IgD-negative memory B cell (primary cell): ENCODE data around the gene PSMD14. TPM values are rescaled to one million over a fixed set of nuclear protein-coding genes. Genes with fewer than 3 reads are reported as not detected.

ENCODE experiments used
- H3K27ac Mint-ChIP-seq, 3 donors: one replicate each; pipeline ENCODE4 v1.8.0; 2020 to 2022; ENCODE audit warnings: mild to moderate bottlenecking in 3 of 3, mixed read lengths in 3 of 3, moderate library complexity in 1 of 3
- H3K27me3 Mint-ChIP-seq: one replicate; pipeline ENCODE4 v1.8.0; 2021; ENCODE audit warnings: mixed read lengths
- H3K36me3 Mint-ChIP-seq: one replicate; pipeline ENCODE4 v1.8.0; 2020; ENCODE audit warnings: mild to moderate bottlenecking, mixed read lengths
- H3K4me1 Mint-ChIP-seq, 3 donors: one replicate each; pipeline ENCODE4 v1.8.0; 2020 to 2022; ENCODE audit warnings: mixed read lengths in 3 of 3, mild to moderate bottlenecking in 1 of 3
- H3K4me3 Mint-ChIP-seq, 4 donors: one replicate each; pipeline ENCODE4 v1.8.0; 2020 to 2022; ENCODE audit warnings: mild to moderate bottlenecking in 4 of 4, mixed read lengths in 4 of 4, moderate library complexity in 3 of 4
- H3K9me3 Mint-ChIP-seq, 3 donors: one replicate each; pipeline ENCODE4 v1.8.0; 2020 to 2021; ENCODE audit warnings: mixed read lengths in 3 of 3, mild to moderate bottlenecking in 1 of 3
- polyA plus RNA-seq: library from polyadenylated mRNA; unstranded; fragments of 300-500 nt; fragmentation: Illumina TruSeq; gene quantifications from one replicate; pipeline ENCODE4 v1.2.3, GENCODE V29; 2021

The PSMD14 gene
- polyA plus RNA-seq, 1 donor from 2014 or later = 41.1 TPM

- Mint-ChIP-seq H3K27me3 (peaks cover 60% of the 10 kb centered on the region), H3K4me1 (peaks cover 6 to 21% (median 15%) of the 10 kb centered on the region in 3 donors), H3K36me3 (peaks cover 11% of the 10 kb centered on the region), H3K4me3 (peak overlapping the region in 2 of 4 donors; percentile 39 to 55), H3K27ac (peak overlapping the region in 2 of 3 donors; percentile 1 to 53), H3K9me3 (peaks cover 0 to 8% (median 2%) of the 10 kb centered on the region in 3 donors)
Measured at GRCh38 chr2:161425728-161426454, 117.7 kb downstream of the PSMD14 start.

DNA sequence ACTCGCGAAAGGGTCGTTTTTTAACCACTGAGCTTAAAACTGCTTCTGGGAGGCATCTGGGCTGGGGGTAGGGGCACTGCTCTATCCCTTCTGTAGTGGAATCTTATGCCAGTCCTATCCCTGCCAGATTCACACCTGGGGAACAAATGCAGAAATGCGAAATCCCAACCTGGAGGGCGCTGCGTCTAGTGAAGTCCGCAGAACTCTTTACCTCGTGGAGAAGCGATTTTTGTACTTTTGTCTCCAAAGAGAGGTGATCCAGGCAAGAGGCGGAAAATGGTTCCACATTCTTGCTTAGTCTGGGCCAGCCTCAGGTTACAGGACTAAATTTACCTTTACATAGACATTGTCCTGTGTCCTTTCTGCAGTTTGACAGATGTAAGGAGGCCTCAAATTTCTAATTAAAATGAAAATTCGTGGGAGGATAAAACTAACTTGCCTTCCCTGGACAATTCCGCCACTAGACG is 118.3 kb downstream of the PSMD14 start:
- peaks cover 0 to 8% (median 2%) of the 10 kb centered on the region in 3 donors for H3K9me3 Mint-ChIP-seq
- H3K27me3 Mint-ChIP-seq = peaks cover 57% of the 10 kb centered on the region
- H3K4me1 Mint-ChIP-seq = peaks cover 6 to 21% (median 15%) of the 10 kb centered on the region in 3 donors
- H3K36me3 Mint-ChIP-seq = peaks cover 11% of the 10 kb centered on the region
- H3K27ac Mint-ChIP-seq = peak overlapping the region in 2 of 3 donors; percentile 1 to 53
- H3K4me3 Mint-ChIP-seq = peak overlapping the region in 2 of 4 donors; percentile 55 to 76

DNA sequence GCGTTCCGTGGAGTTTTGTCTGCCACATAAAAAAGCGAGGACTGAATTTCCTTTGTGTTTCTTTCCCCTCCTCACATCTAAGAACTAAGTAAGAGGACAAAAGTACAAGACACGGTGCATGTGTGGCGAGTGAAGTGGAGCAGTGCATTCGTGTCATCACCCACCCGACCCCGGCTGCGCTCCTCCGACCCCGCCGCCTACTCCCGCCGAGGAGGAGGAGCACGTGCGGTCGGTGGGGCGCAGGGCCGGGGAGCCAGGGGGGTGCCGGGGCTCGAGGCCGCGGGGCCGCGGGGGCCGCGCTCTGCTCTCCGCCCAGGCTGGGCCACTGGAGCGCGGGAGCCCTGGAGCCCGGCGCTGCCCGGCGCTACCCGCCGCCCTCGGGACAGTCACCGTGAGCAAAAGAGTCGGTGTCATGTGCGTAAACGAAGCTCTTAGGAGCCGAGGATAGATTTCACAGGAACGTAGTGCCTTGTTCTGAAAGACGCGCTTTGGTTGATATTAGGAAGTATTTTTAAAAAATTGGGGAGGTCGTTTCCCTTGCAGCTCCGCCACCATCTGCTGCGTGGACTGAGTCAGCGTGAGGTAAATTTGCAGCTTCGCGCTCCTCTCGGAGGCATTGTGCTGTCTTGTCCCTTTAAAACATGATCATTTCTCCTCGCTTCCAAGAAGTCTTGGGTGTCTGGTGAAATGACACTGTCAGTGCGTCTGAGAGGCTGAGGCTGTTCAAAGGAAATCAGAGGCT is 118.9 kb downstream of the PSMD14 start:
- peaks cover 11% of the 10 kb centered on the region for H3K36me3 Mint-ChIP-seq
- peaks cover 54% of the 10 kb centered on the region for H3K27me3 Mint-ChIP-seq
- H3K4me3 Mint-ChIP-seq = peak overlapping the region in 3 of 4 donors; percentile 68 to 83 (median 74)
- H3K9me3 Mint-ChIP-seq = peaks cover 0 to 8% (median 2%) of the 10 kb centered on the region in 3 donors
- peak overlapping the region in 1 of 3 donors; percentile 4 for H3K27ac Mint-ChIP-seq
- peaks cover 6 to 21% (median 15%) of the 10 kb centered on the region in 3 donors for H3K4me1 Mint-ChIP-seq

DNA sequence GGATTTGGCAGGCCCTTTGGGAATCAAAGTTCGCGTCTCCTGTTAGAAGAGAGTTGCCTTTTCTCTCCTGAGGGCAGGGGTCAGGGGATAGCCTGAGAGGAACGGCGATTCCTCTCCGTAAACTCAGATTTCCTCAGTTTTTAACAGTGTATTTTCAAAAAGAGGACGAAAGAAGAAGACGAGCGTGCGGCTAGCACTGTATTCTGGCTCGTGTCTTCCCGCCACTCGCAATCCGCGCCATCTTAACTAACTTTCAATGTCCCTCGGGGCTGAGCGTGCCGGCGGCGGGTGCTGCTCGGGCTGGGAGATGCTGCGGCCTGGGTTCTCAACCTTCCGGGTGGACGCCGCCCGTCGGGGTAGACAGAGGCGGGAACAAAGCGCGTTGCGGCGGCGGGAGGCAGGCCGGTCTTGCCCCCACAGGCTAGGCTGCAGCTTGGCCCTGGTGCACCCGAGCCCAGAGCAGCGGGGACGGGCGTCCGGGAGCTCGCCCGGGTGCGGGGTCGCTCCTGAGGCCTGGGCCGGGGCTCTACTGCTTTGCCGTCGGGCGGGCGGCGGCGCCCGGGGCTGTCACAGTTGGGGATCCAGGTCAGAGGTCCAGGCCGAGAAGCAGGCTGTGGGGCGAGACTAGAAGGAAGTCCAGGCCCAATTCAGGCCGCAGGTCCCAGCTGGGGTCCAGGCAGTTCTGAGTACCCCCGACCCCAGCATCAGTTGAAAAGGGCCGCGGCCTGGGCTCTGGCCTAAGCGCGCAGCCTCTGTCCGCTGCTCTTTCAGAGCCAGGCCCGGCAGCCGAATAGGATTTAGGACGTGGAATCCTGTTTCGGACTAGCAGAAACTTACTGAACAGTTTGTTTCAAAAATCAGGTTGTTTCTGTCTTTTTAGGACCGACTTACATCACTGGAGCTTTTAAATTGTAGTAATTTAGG is 119.7 kb downstream of the PSMD14 start:
- H3K36me3 Mint-ChIP-seq = peaks cover 9% of the 10 kb centered on the region
- peaks cover 0 to 2% (median 2%) of the 10 kb centered on the region in 3 donors for H3K9me3 Mint-ChIP-seq
- H3K27me3 Mint-ChIP-seq = peaks cover 46% of the 10 kb centered on the region
- H3K27ac Mint-ChIP-seq = peak overlapping the region in 2 of 3 donors; percentile 4 to 57
- peak overlapping the region in 3 of 4 donors; percentile 68 to 83 (median 74) for H3K4me3 Mint-ChIP-seq
- H3K4me1 Mint-ChIP-seq = peaks cover 6 to 21% (median 15%) of the 10 kb centered on the region in 3 donors

GRCh38 chr2:161430386-161430785 is 122.2 kb downstream of the PSMD14 start:
- Mint-ChIP-seq H3K36me3 (peaks cover 4% of the 10 kb centered on the region), H3K4me1 (peaks cover 0 to 10% (median 7%) of the 10 kb centered on the region in 3 donors), H3K9me3 (peaks cover 0 to 2% (median 0%) of the 10 kb centered on the region in 3 donors), H3K27ac (no peak overlapping the region), H3K4me3 (no peak overlapping the region), H3K27me3 (peaks cover 41% of the 10 kb centered on the region)

GRCh38 chr2:161432107-161432506 is 123.9 kb downstream of the PSMD14 start:
- Mint-ChIP-seq H3K4me3 (no peak overlapping the region), H3K4me1 (peaks cover 0 to 9% (median 5%) of the 10 kb centered on the region in 3 donors), H3K36me3 (peaks cover 4% of the 10 kb centered on the region), H3K27ac (no peak overlapping the region), H3K27me3 (peaks cover 33% of the 10 kb centered on the region), H3K9me3 (peaks cover 0 to 4% (median 0%) of the 10 kb centered on the region in 3 donors)

DNA sequence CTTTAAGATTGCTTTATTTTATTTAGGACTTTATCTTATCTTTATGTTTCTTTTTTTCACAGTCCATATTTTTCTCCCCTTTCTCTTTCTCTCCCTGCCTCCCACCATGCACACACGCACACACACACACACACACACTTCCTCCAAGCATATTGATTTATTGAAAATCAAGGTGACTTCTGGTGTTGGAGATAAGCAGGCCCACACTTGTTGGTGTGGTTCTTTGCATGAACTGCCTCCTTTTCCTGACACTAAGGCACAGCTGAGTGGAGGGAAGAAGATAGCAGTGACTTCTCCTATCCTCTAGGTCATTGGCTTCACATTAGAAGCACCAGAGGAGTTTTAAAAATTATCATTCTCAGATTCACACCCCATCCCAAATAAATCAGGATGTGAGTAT is 125.9 kb downstream of the PSMD14 start:
- no peaks in the 10 kb centered on the region for H3K36me3 Mint-ChIP-seq
- peaks cover 0 to 4% (median 0%) of the 10 kb centered on the region in 3 donors for H3K9me3 Mint-ChIP-seq
- no peak overlapping the region for H3K27ac Mint-ChIP-seq
- H3K4me3 Mint-ChIP-seq = no peak overlapping the region
- peaks cover 24% of the 10 kb centered on the region for H3K27me3 Mint-ChIP-seq
- no peaks in the 10 kb centered on the region for H3K4me1 Mint-ChIP-seq

DNA sequence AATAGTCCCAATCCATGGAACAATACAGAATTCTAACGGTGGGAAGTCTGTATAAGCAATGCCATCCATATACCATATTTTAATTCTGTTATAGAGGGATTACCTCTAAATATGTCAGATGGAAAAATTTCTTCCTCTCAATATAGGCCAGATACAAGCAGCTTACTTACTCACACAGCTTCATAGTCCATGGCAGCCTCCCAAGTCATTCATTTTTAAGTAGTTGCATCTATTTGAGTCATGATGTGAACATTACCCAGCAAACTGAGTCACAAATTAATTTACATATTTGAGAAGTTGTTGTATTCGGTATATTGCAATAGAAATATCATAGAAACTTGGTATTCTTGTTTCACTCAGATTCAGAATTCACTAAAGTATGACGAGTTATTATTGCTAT is 128.2 kb downstream of the PSMD14 start:
- Mint-ChIP-seq H3K4me1 (no peaks in the 10 kb centered on the region), H3K36me3 (no peaks in the 10 kb centered on the region), H3K27me3 (peaks cover 24% of the 10 kb centered on the region), H3K27ac (no peak overlapping the region), H3K9me3 (peaks cover 0 to 4% (median 0%) of the 10 kb centered on the region in 3 donors), H3K4me3 (no peak overlapping the region)

- H3K27me3 Mint-ChIP-seq = peaks cover 29% of the 10 kb centered on the region
- peaks cover 0 to 4% (median 0%) of the 10 kb centered on the region in 3 donors for H3K9me3 Mint-ChIP-seq
- no peak overlapping the region for H3K4me3 Mint-ChIP-seq
- no peak overlapping the region for H3K27ac Mint-ChIP-seq
- no peaks in the 10 kb centered on the region for H3K4me1 Mint-ChIP-seq
- H3K36me3 Mint-ChIP-seq = no peaks in the 10 kb centered on the region
Measured at GRCh38 chr2:161438598-161438997, 130.4 kb downstream of the PSMD14 start.

GRCh38 chr2:161445097-161445496 is 136.9 kb downstream of the PSMD14 start:
- Mint-ChIP-seq H3K27ac (no peak overlapping the region), H3K4me1 (no peaks in the 10 kb centered on the region), H3K9me3 (no peaks in the 10 kb centered on the region), H3K27me3 (peaks cover 15% of the 10 kb centered on the region), H3K4me3 (no peak overlapping the region), H3K36me3 (peaks cover 2% of the 10 kb centered on the region)

DNA sequence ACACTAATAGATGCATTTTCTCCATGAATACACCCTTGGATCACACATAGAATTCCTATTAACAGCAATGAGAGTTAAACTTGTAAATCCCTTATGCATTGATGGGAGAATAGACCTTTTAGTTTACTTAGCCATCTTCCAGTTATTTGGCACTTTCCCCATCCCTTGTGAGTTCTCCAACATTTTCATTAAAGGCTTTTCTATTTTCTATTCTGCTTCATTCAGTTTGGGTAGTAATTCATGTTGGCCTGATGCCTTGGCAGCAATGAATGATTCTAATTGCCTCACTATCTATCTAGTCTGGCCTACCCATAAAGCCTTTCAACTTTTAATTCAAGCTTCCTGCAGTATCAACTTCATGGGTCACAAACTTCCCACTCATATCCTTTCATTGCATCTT is 140.2 kb downstream of the PSMD14 start:
- Mint-ChIP-seq H3K27me3 (peaks cover 3% of the 10 kb centered on the region), H3K9me3 (no peaks in the 10 kb centered on the region), H3K36me3 (peaks cover 2% of the 10 kb centered on the region), H3K4me1 (no peaks in the 10 kb centered on the region), H3K4me3 (no peak overlapping the region), H3K27ac (no peak overlapping the region)

Other genes starting within 250 kb of the PSMD14 start
- 90.1 TPM for gene TANK, start 148.0 kb upstream of the PSMD14 start, polyA plus RNA-seq
- gene TBR1, start 107.9 kb downstream of the PSMD14 start, polyA plus RNA-seq = not detected